Endodermal cell (in vitro differentiated cells): ENCODE measurements around the gene CBFB. TPM values are rescaled to one million over a fixed set of nuclear protein-coding genes. Genes with fewer than 3 reads are reported as not detected.

Experiments
- DNase-seq: peaks from one replicate; pipeline ENCODE4 v3.0.0-alpha.2; 2017
- H3K27ac ChIP-seq: 2 replicates; pipeline ENCODE4 v1.5.1; 2013; ENCODE audit warnings: mild to moderate bottlenecking, low read depth, low read length, moderate library complexity
- H3K27me3 ChIP-seq: 2 replicates; pipeline ENCODE4 v1.6.1; 2013; ENCODE audit warnings: mild to moderate bottlenecking, low read length, moderate library complexity; ENCODE audit not compliant: insufficient read depth, control insufficient read depth, poor library complexity, severe bottlenecking
- H3K36me3 ChIP-seq: 2 replicates; pipeline ENCODE4 v1.7.0; 2013; ENCODE audit warnings: mild to moderate bottlenecking, low read length, moderate library complexity; ENCODE audit not compliant: control insufficient read depth, insufficient read depth
- H3K4me1 ChIP-seq: one replicate; pipeline ENCODE4 v1.7.0; 2013; ENCODE audit warnings: low read length; ENCODE audit not compliant: control insufficient read depth, insufficient read depth
- H3K4me3 ChIP-seq: 2 replicates; pipeline ENCODE4 v1.5.1; 2013; ENCODE audit warnings: mild to moderate bottlenecking, low read length, moderate library complexity
- H3K9ac ChIP-seq: 2 replicates; pipeline ENCODE4 v1.6.1; 2013; ENCODE audit warnings: mild to moderate bottlenecking, low read length, moderate library complexity; ENCODE audit not compliant: poor library complexity, severe bottlenecking; ENCODE audit errors: extremely low read depth
- H3K9me3 ChIP-seq: 2 replicates; pipeline ENCODE4 v1.6.1; 2013; ENCODE audit warnings: mild to moderate bottlenecking, low read length, moderate library complexity; ENCODE audit not compliant: control insufficient read depth
- H3K27ac Mint-ChIP-seq: 2 replicates; pipeline ENCODE4 v1.8.0; 2020; ENCODE audit warnings: mixed read lengths
- H3K27me3 Mint-ChIP-seq: 2 replicates; pipeline ENCODE4 v1.8.0; 2021; ENCODE audit warnings: mild to moderate bottlenecking, mixed read lengths; ENCODE audit not compliant: insufficient read depth
- H3K36me3 Mint-ChIP-seq: 2 replicates; pipeline ENCODE4 v1.8.0; 2020; ENCODE audit warnings: low read depth, mixed read lengths
- H3K4me1 Mint-ChIP-seq: 2 replicates; pipeline ENCODE4 v1.8.0; 2020; ENCODE audit warnings: mixed read lengths
- H3K4me3 Mint-ChIP-seq: 2 replicates; pipeline ENCODE4 v1.8.0; 2020; ENCODE audit warnings: mild to moderate bottlenecking, moderate library complexity, mixed read lengths
- H3K9me3 Mint-ChIP-seq: 2 replicates; pipeline ENCODE4 v1.8.0; 2020; ENCODE audit warnings: mild to moderate bottlenecking, mixed read lengths
- CTCF ChIP-seq: fragments of 200-600 bp; sonication (generic); conservative IDR thresholded peaks from 2 replicates; pipeline ENCODE4 v1.5.0; 2021; ENCODE audit warnings: antibody characterized with exemption, mild to moderate bottlenecking
- WGBS, 2 experiments: methylation state at CpG; one replicate each; pipeline versions ENCODE4 v1.1.5 to v1.1.7; 2013; ENCODE audit warnings: missing lambda C conversion rate in 2 of 2, mixed read lengths in 1 of 2; ENCODE audit not compliant: insufficient coverage in 1 of 2, insufficient read length in 1 of 2; 5-methylcytosine and 5-hydroxymethylcytosine counted together
- total RNA-seq, 2 donors: library from RNA; stranded (reverse); fragmentation: NEBNext Ultra II Directional in 1 of 2; extraction: Animal tissue kit (Norgen Biotek cat#: 25700) in 1 of 2; gene quantifications; 2 replicates in 1 of 2; 3 replicates in 1 of 2; pipeline ENCODE4 v1.2.1, GENCODE V29; 2021

CBFB gene
- total RNA-seq, 2 donors from 2014 or later, result 93.9 to 95.2 TPM

GRCh38 chr16:67019171-67019570, 9.8 kb upstream of the CBFB start:
- H3K9ac ChIP-seq, result no peak overlapping the region
- H3K27ac ChIP-seq, result no peak overlapping the region
- H3K36me3 ChIP-seq, result no peaks in the 10 kb centered on the region
- H3K9me3 ChIP-seq, result no peaks in the 10 kb centered on the region
- peaks cover 8% of the 10 kb centered on the region for H3K4me1 Mint-ChIP-seq
- peaks cover 28% of the 10 kb centered on the region for H3K27me3 Mint-ChIP-seq
- H3K27me3 ChIP-seq, result peaks cover 16% of the 10 kb centered on the region
- no peaks in the 10 kb centered on the region for H3K36me3 Mint-ChIP-seq
- H3K27ac Mint-ChIP-seq, result no peak overlapping the region
- no peak for TF ChIP-seq CTCF
- no peaks in the 10 kb centered on the region for H3K9me3 Mint-ChIP-seq
- DNase-seq, result peak; percentile 24
- 93 to 94% methylated on average over 8 of the region's 8 CpGs for WGBS, 2 experiments
- no peak overlapping the region for H3K4me3 Mint-ChIP-seq
- no peak overlapping the region for H3K4me3 ChIP-seq
- H3K4me1 ChIP-seq, result peaks cover 4% of the 10 kb centered on the region

GRCh38 chr16:67021321-67021720, 7.6 kb upstream of the CBFB start:
- H3K4me1 ChIP-seq, result peaks cover 13% of the 10 kb centered on the region
- 90 to 100% methylated on average over 2 to 3 of the region's 3 CpGs for WGBS, 2 experiments
- no peak overlapping the region for H3K9ac ChIP-seq
- peak; percentile 51 for DNase-seq
- no peaks in the 10 kb centered on the region for H3K27me3 ChIP-seq
- Mint-ChIP-seq H3K27ac (no peak overlapping the region), H3K4me3 (no peak overlapping the region), H3K27me3 (peaks cover 7% of the 10 kb centered on the region), H3K36me3 (no peaks in the 10 kb centered on the region), H3K9me3 (no peaks in the 10 kb centered on the region), H3K4me1 (peaks cover 20% of the 10 kb centered on the region)
- TF ChIP-seq CTCF, result no peak
- H3K4me3 ChIP-seq, result no peak overlapping the region
- H3K9me3 ChIP-seq, result no peaks in the 10 kb centered on the region
- no peak overlapping the region for H3K27ac ChIP-seq
- H3K36me3 ChIP-seq, result no peaks in the 10 kb centered on the region

- H3K27ac ChIP-seq, result no peak overlapping the region
- H3K9me3 Mint-ChIP-seq, result no peaks in the 10 kb centered on the region
- H3K36me3 ChIP-seq, result no peaks in the 10 kb centered on the region
- H3K27me3 Mint-ChIP-seq, result peaks cover 5% of the 10 kb centered on the region
- H3K9me3 ChIP-seq, result no peaks in the 10 kb centered on the region
- peaks cover 24% of the 10 kb centered on the region for H3K4me1 Mint-ChIP-seq
- peaks cover 13% of the 10 kb centered on the region for H3K4me1 ChIP-seq
- WGBS, 2 experiments, result 73% methylated on average over 3 to 4 of the region's 4 CpGs
- no peak for DNase-seq
- peak overlapping the region; percentile 5 for H3K4me3 ChIP-seq
- no peaks in the 10 kb centered on the region for H3K36me3 Mint-ChIP-seq
- no peaks in the 10 kb centered on the region for H3K27me3 ChIP-seq
- no peak for TF ChIP-seq CTCF
- no peak overlapping the region for H3K4me3 Mint-ChIP-seq
- H3K27ac Mint-ChIP-seq, result peak overlapping the region; percentile 32
- H3K9ac ChIP-seq, result peak overlapping the region; percentile 9
These were observed 6.3 kb upstream of the CBFB start for GRCh38 chr16:67022531-67023214.
